GM12878 (cell line): ENCODE results near the gene ZNF81. TPM values are rescaled to one million over a fixed set of nuclear protein-coding genes. Genes with fewer than 3 reads are reported as not detected.

Source experiments
- ATAC-seq: fragments of 200-7000 bp; cut with Tn5 transposase; 3 replicates; pipeline ENCODE4 v1.9.1; 2020; ENCODE audit warnings: mild to moderate bottlenecking, moderate library complexity
- BruUV-seq: library from RNA; stranded (reverse); fragments of 400-500 nt; replicated peaks from 2 replicates; lab custom pipeline; 2021; lab: Mats Ljungman, UMichigan
- CTCF ChIA-PET: fragments of 300-600 bp; sonication (Branson Sonifier 250); formaldehyde crosslinking; extraction: SDS; loops from one replicate; lab custom pipeline; 2021; ENCODE audit warnings: inconsistent platforms; lab: Yijun Ruan, JAX
- POLR2A ChIA-PET: fragments of 350-600 bp; formaldehyde crosslinking; extraction: SDS; loops from one replicate; lab custom pipeline; 2021; ENCODE audit warnings: inconsistent platforms; lab: Charles Lee
- RAD21 ChIA-PET: fragments of 300-600 bp; sonication (Branson Sonifier 250); formaldehyde crosslinking; loops from one replicate; lab custom pipeline; 2023; ENCODE audit warnings: antibody characterized with exemption; ENCODE audit not compliant: unreplicated experiment; lab: Charles Lee
- SMC1A ChIA-PET: fragments of 300-600 bp; sonication (Branson Sonifier 250); formaldehyde crosslinking; loops from one replicate; lab custom pipeline; 2023; ENCODE audit not compliant: unreplicated experiment, uncharacterized antibody; lab: Charles Lee
- DNase-seq: peaks from one replicate; pipeline ENCODE4 v3.0.0-alpha.2; 2011; ENCODE audit warnings: low read depth, low spot score
- FAIRE-seq: peaks from 3 replicates; lab custom pipeline; 2011; peaks lifted over from hg19 to GRCh38; lab: Jason Lieb, UNC
- H2AFZ ChIP-seq: 2 replicates; pipeline ENCODE4 v1.6.0; 2011; ENCODE audit warnings: low read depth, low read length, control low read depth; ENCODE audit not compliant: control insufficient read depth
- H3K27ac ChIP-seq: 2 replicates; pipeline ENCODE4 v1.5.1; 2011; ENCODE audit warnings: control low read depth; ENCODE audit not compliant: control insufficient read depth, insufficient read depth
- H3K27me3 ChIP-seq, 2 experiments: replicated peaks in 1 of 2; 2 replicates each; pipeline versions ENCODE4 v1.6.0 to v1.6.1; 2011; ENCODE audit warnings: low read length in 1 of 2; ENCODE audit not compliant: control insufficient read depth in 2 of 2, insufficient read depth in 2 of 2
- H3K36me3 ChIP-seq, 2 experiments: 2 replicates each; pipeline ENCODE4 v1.5.1; 2011; ENCODE audit warnings: low read length in 1 of 2; ENCODE audit not compliant: control insufficient read depth in 2 of 2, insufficient read depth in 2 of 2
- H3K4me1 ChIP-seq: 2 replicates; pipeline ENCODE4 v1.6.1; 2011; ENCODE audit warnings: mild to moderate bottlenecking, low read length, moderate library complexity, mixed read lengths; ENCODE audit not compliant: control insufficient read depth, insufficient read depth
- H3K4me2 ChIP-seq: 2 replicates; pipeline ENCODE4 v1.6.0; 2011; ENCODE audit warnings: control low read depth; ENCODE audit not compliant: control insufficient read depth, insufficient read depth
- H3K4me3 ChIP-seq: fragments of 200-600 bp; sonication (generic); 2 replicates; pipeline ENCODE4 v1.5.1; 2016
- H3K79me2 ChIP-seq: 2 replicates; pipeline ENCODE4 v1.6.0; 2011; ENCODE audit warnings: low read length; ENCODE audit not compliant: control insufficient read depth, insufficient read depth
- H3K9ac ChIP-seq: 2 replicates; pipeline ENCODE4 v1.8.0; 2011; ENCODE audit warnings: low read length, control low read depth, mixed read lengths; ENCODE audit not compliant: control insufficient read depth, insufficient read depth
- H3K9me3 ChIP-seq: replicated peaks from 3 replicates; pipeline ENCODE4 v1.5.1; 2011; ENCODE audit warnings: mild to moderate bottlenecking, low read length; ENCODE audit not compliant: control insufficient read depth, insufficient read depth
- H4K20me1 ChIP-seq: 2 replicates; pipeline ENCODE4 v1.6.0; 2011; ENCODE audit not compliant: control insufficient read depth, insufficient read depth
- DPF2 ChIP-seq: fragments of 450-650 bp; IDR thresholded peaks from 2 replicates; pipeline ENCODE4 v1.6.1; 2017; ENCODE audit warnings: mild to moderate bottlenecking
- E2F4 ChIP-seq: IDR thresholded peaks from 2 replicates; pipeline ENCODE4 v1.6.1; 2012; ENCODE audit warnings: low read depth, low read length, improper control_type of control experiment
- GABPA ChIP-seq: IDR thresholded peaks from 2 replicates; pipeline ENCODE4 v1.6.1; 2014; ENCODE audit warnings: antibody characterized with exemption, low read depth, mild to moderate bottlenecking, inconsistent platforms
- NR2C1 ChIP-seq: fragments of 450-650 bp; IDR thresholded peaks from 2 replicates; pipeline ENCODE4 v1.6.1; 2017; ENCODE audit warnings: antibody characterized with exemption, mild to moderate bottlenecking, moderate library complexity
- PAX8 ChIP-seq: fragments of 450-650 bp; IDR thresholded peaks from 2 replicates; pipeline ENCODE4 v1.6.1; 2017; ENCODE audit warnings: mild to moderate bottlenecking, moderate library complexity
- REST ChIP-seq: IDR thresholded peaks from 2 replicates; pipeline ENCODE4 v1.6.1; 2012; ENCODE audit warnings: mild to moderate bottlenecking, low read depth, low read length
- SMARCA5 ChIP-seq: fragments of 450-650 bp; IDR thresholded peaks from 2 replicates; pipeline ENCODE4 v1.6.1; 2017; ENCODE audit warnings: mild to moderate bottlenecking
- SREBF1 ChIP-seq: IDR thresholded peaks from 2 replicates; pipeline ENCODE4 v1.6.1; 2012; ENCODE audit warnings: mild to moderate bottlenecking, low read length
- SUPT20H ChIP-seq: IDR thresholded peaks from 2 replicates; pipeline ENCODE4 v1.6.1; 2011; ENCODE audit warnings: low read depth, mild to moderate bottlenecking, low read length, moderate library complexity, borderline replicate concordance; ENCODE audit not compliant: control insufficient read depth
- WGBS: methylation state at CpG from one replicate; pipeline ENCODE4 v1.1.6; 2016; ENCODE audit warnings: low lambda C conversion rate; ENCODE audit not compliant: insufficient replicate concordance, insufficient coverage; ENCODE audit errors: missing lambda C conversion rate; 5-methylcytosine and 5-hydroxymethylcytosine counted together
- in situ Hi-C: fragments of 300-500 bp; cut with MboI; formaldehyde crosslinking; loops from 9 replicates; pipeline ENCODE4 v1.14.3; 2018; ENCODE audit warnings: mixed read lengths
- intact Hi-C: fragments of 100-400 bp; cut with micrococcal nuclease; formaldehyde crosslinking; loops from one replicate; pipeline ENCODE4 v1.14.2; 2022; ENCODE audit not compliant: unreplicated experiment
- polyA plus RNA-seq, 11 experiments: library from polyadenylated mRNA; depleted of rRNA in 4 of 11; unstranded in 6 of 11; stranded (reverse) in 5 of 11; fragments of >200 nt; fragmentation: Nextera tagmentation in 4 of 11; fragmentation: Illumina TruSeq in 1 of 11; extraction: Ambion mirVana in 4 of 11; extraction: Trizol in 1 of 11; gene quantifications; 1 replicate in 1 of 11; 2 replicates in 10 of 11; pipeline versions ENCODE4 v1.2.1 to v1.2.3, GENCODE V29; 2011 to 2016; ENCODE audit warnings: inconsistent platforms in 2 of 11, missing spikeins in 2 of 11, low read depth in 1 of 11
- total RNA-seq, 4 experiments: library from RNA; depleted of rRNA in 3 of 4; stranded (reverse); fragments of >200 nt in 3 of 4; fragmentation: Illumina TruSeq in 1 of 4; extraction: Trizol in 1 of 4; gene quantifications; 2 replicates each; pipeline versions ENCODE4 v1.2.1 to v1.2.3, GENCODE V29; 2013 to 2021

The ZNF81 gene
- total and polyA plus RNA-seq, 10 of the 15 experiments (the other 5 are each of a cell fraction or from before 2014, with no cell fraction given): 3.4 to 7.2 (median 4.4) TPM

- H2AFZ ChIP-seq: no peak overlapping the region
- no peak overlapping the region for H3K27ac ChIP-seq
- intact Hi-C loops: no loop called here
- no peaks in the 10 kb centered on the region for H4K20me1 ChIP-seq
- ChIA-PET RAD21 (no interaction called here), POLR2A (no interaction called here), SMC1A (no interaction called here), CTCF (no interaction called here)
- H3K9me3 ChIP-seq: no peaks in the 10 kb centered on the region
- no peaks in the 10 kb centered on the region for H3K79me2 ChIP-seq
- ATAC-seq: no peak
- no peak for DNase-seq
- TF ChIP-seq E2F4 (no peak), SUPT20H (no peak), PAX8 (no peak), SREBF1 (no peak), REST (no peak), NR2C1 (no peak), SMARCA5 (no peak), GABPA (no peak), DPF2 (no peak)
- no peaks in the 10 kb centered on the region for H3K36me3 ChIP-seq
- in situ Hi-C loops: no loop called here
- no peak overlapping the region for H3K9ac ChIP-seq
- WGBS: 0% methylated on average over 1 of the region's 4 CpGs
- H3K4me3 ChIP-seq: no peak overlapping the region
- FAIRE-seq: no peak
- no peaks in the 10 kb centered on the region for H3K27me3 ChIP-seq
- H3K4me1 ChIP-seq: no peaks in the 10 kb centered on the region
- BruUV-seq: no TSS peak
- H3K4me2 ChIP-seq: no peak overlapping the region
Observed at GRCh38 chrX:47940448-47940847, 103.7 kb downstream of the ZNF81 start.
